CD8-positive, alpha-beta memory T cell (primary cell): ENCODE measurements around the gene CMTM7. TPM values are rescaled to one million over a fixed set of nuclear protein-coding genes. Genes with fewer than 3 reads are reported as not detected.

ENCODE experiments used
- CTCF ChIA-PET: fragments of 350-600 bp; sonication (Branson Sonifier 250); formaldehyde crosslinking; loops from one replicate; lab custom pipeline; 2021; ENCODE audit warnings: antibody characterized with exemption; lab: Charles Lee
- POLR2A ChIA-PET: fragments of 350-600 bp; sonication (Branson Sonifier 250); formaldehyde crosslinking; loops from one replicate; lab custom pipeline; 2021; ENCODE audit warnings: antibody characterized with exemption; lab: Charles Lee
- DNase-seq, 5 donors: peaks; one replicate each; pipeline versions ENCODE4 v3.0.0 to v3.0.0-alpha.2; 2020 to 2022; ENCODE audit warnings: mixed read lengths in 1 of 5
- H3K27ac ChIP-seq: one replicate; pipeline ENCODE4 v1.7.0; 2013; ENCODE audit warnings: low read depth, mild to moderate bottlenecking, low read length, moderate library complexity
- H3K27me3 ChIP-seq: 2 replicates; pipeline ENCODE4 v1.7.0; 2013; ENCODE audit warnings: low read length, mild to moderate bottlenecking; ENCODE audit not compliant: insufficient read depth, poor library complexity, severe bottlenecking
- H3K36me3 ChIP-seq: 2 replicates; pipeline ENCODE4 v1.7.0; 2013; ENCODE audit warnings: mild to moderate bottlenecking, low read length, moderate library complexity; ENCODE audit not compliant: insufficient read depth
- H3K4me1 ChIP-seq: 2 replicates; pipeline ENCODE4 v1.7.0; 2013; ENCODE audit warnings: mild to moderate bottlenecking, low read length, moderate library complexity; ENCODE audit not compliant: insufficient read depth
- H3K4me3 ChIP-seq: 2 replicates; pipeline ENCODE4 v1.7.0; 2013; ENCODE audit warnings: mild to moderate bottlenecking, low read length
- H3K9me3 ChIP-seq: 2 replicates; pipeline ENCODE4 v1.7.0; 2013; ENCODE audit warnings: mild to moderate bottlenecking, low read length
- H3K27ac Mint-ChIP-seq, 8 donors: one replicate each; pipeline ENCODE4 v1.8.0; 2020 to 2021; ENCODE audit warnings: mixed read lengths in 8 of 8, mild to moderate bottlenecking in 6 of 8, inconsistent platforms in 3 of 8, moderate library complexity in 3 of 8
- H3K27me3 Mint-ChIP-seq, 2 donors: one replicate each; pipeline ENCODE4 v1.8.0; 2020 to 2021; ENCODE audit warnings: mixed read lengths in 2 of 2, mild to moderate bottlenecking in 1 of 2, moderate library complexity in 1 of 2
- H3K36me3 Mint-ChIP-seq, 3 donors: one replicate each; pipeline ENCODE4 v1.8.0; 2020 to 2021; ENCODE audit warnings: mixed read lengths in 3 of 3, inconsistent platforms in 1 of 3, mild to moderate bottlenecking in 1 of 3
- H3K4me1 Mint-ChIP-seq, 3 donors: one replicate each; pipeline ENCODE4 v1.8.0; 2020 to 2021; ENCODE audit warnings: mixed read lengths in 3 of 3, inconsistent platforms in 1 of 3, mild to moderate bottlenecking in 1 of 3
- H3K4me3 Mint-ChIP-seq, 7 donors: one replicate each; pipeline ENCODE4 v1.8.0; 2020 to 2021; ENCODE audit warnings: mixed read lengths in 7 of 7, mild to moderate bottlenecking in 6 of 7, moderate library complexity in 4 of 7, inconsistent platforms in 2 of 7
- H3K9me3 Mint-ChIP-seq, 5 donors: one replicate each; pipeline ENCODE4 v1.8.0; 2020 to 2022; ENCODE audit warnings: mixed read lengths in 5 of 5, mild to moderate bottlenecking in 3 of 5, moderate library complexity in 2 of 5, inconsistent platforms in 1 of 5
- polyA plus RNA-seq: library from polyadenylated mRNA; unstranded; fragments of 300-500 nt; fragmentation: Illumina TruSeq; gene quantifications from one replicate; pipeline ENCODE4 v1.2.3, GENCODE V29; 2021
- total RNA-seq, 2 experiments: library from RNA; stranded (reverse); gene quantifications; one replicate each; pipeline ENCODE4 v1.2.3, GENCODE V29; 2021

CMTM7 gene
- total and polyA plus RNA-seq, 3 experiments from 2014 or later = 33.5 to 113 (median 39.4) TPM

DNA sequence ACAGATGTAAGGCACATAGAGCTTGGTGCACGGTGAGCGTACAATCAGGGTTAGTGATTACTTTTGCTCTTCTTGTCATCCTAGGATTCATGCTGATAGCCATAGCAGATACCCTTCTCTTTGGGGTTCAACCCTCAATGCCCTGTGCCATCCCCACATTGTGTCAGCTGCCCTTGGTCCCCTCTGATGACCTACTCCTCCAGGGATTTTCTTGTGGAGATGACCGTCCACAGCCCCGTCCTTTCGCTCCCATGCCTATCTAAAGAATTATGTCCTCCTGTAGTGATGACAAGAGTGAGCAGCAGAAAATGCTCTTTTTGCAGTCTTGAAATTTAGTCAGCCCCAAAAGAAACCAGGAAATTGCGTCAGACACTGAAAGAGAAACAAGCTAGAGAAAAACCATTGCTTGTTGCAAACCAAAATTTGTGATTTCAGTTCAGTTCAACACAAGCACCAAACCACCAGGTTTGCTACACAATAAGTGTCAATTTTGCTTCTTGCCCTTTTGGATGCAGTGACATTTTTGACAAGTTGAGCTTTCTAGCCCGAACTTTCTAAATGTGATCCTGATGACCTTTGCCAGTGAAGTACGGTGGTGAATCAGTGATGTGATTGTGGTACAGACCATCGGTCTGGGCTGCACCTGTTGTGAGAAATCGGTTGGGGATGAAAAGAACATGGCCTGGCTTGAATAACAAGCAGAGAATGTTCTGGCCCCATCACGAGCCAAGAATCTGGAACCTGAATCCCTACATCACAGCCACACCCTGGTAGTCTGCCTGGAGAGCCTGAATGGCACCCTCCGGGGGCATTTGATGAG is 41.3 kb downstream of the CMTM7 start:
- ChIA-PET CTCF (interaction anchor here (1.0 to 3.6 kb wide), 12 partner anchors 9 to 58 kb away, joined by 4 to 38 read pairs (median 6); partner anchors contain the start of gene CMTM7), POLR2A (interaction anchor here (0.5 to 2.4 kb wide), 12 partner anchors 9 to 1775 kb away, joined by 3 to 15 read pairs (median 3); partner anchors contain the start of genes CMTM7 and CNOT10)
- no peaks in the 10 kb centered on the region for H3K36me3 ChIP-seq
- H3K27me3 Mint-ChIP-seq = peaks cover 0 to 3% of the 10 kb centered on the region in 2 donors
- peaks cover 0 to 3% (median 2%) of the 10 kb centered on the region in 3 donors for H3K36me3 Mint-ChIP-seq
- H3K4me3 Mint-ChIP-seq = peak overlapping the region; percentile 44 to 84 (median 79)
- H3K4me1 Mint-ChIP-seq = peaks cover 69 to 91% (median 72%) of the 10 kb centered on the region in 3 donors
- H3K27ac ChIP-seq = peak overlapping the region; percentile 79
- H3K27ac Mint-ChIP-seq = peak overlapping the region; percentile 92 to 98 (median 97)
- DNase-seq = peak in 3 of 5 donors; percentile 54 to 68 (median 59)
- H3K4me1 ChIP-seq = peaks cover 79% of the 10 kb centered on the region
- H3K9me3 ChIP-seq = no peaks in the 10 kb centered on the region
- H3K27me3 ChIP-seq = no peaks in the 10 kb centered on the region
- H3K4me3 ChIP-seq = peak overlapping the region; percentile 44
- no peaks in the 10 kb centered on the region for H3K9me3 Mint-ChIP-seq

DNA sequence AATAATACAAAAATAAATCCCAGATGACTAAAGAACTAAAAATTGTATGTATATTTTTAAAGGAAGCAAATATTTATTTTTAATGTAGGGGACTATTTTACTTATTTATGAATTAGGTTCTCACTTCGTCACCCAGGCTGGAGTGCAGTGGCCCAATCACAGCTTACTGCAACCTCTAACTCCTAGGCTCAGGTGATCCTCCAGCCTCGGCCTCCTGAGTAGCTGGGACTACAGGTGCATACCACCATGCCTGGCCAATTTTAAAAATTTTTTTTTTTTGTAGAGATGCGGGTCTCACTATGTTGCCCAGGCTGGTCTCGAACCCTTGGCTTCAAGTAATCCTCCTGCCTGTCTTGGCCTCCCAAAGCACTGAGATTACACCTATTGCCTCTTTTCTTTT is 42.6 kb downstream of the CMTM7 start:
- no peaks in the 10 kb centered on the region for H3K27me3 ChIP-seq
- H3K27me3 Mint-ChIP-seq = peaks cover 0 to 3% of the 10 kb centered on the region in 2 donors
- peaks cover 69 to 91% (median 72%) of the 10 kb centered on the region in 3 donors for H3K4me1 Mint-ChIP-seq
- H3K36me3 Mint-ChIP-seq = peaks cover 0 to 4% (median 2%) of the 10 kb centered on the region in 3 donors
- H3K9me3 ChIP-seq = no peaks in the 10 kb centered on the region
- peak overlapping the region in 5 of 8 donors; percentile 55 to 97 (median 82) for H3K27ac Mint-ChIP-seq
- H3K36me3 ChIP-seq = no peaks in the 10 kb centered on the region
- no peak for DNase-seq
- peaks cover 77% of the 10 kb centered on the region for H3K4me1 ChIP-seq
- H3K4me3 Mint-ChIP-seq = no peak overlapping the region
- no peaks in the 10 kb centered on the region for H3K9me3 Mint-ChIP-seq
- POLR2A ChIA-PET = interaction anchor here (0.6 to 2.4 kb wide), 5 partner anchors 10 to 28 kb away, joined by 3 to 10 read pairs (median 5); no protein-coding TSS in a partner anchor
- H3K4me3 ChIP-seq = no peak overlapping the region
- CTCF ChIA-PET = interaction anchor here (1.0 to 3.6 kb wide), 5 partner anchors 9 to 59 kb away, joined by 4 to 38 read pairs (median 9); no protein-coding TSS in a partner anchor
- no peak overlapping the region for H3K27ac ChIP-seq

DNA sequence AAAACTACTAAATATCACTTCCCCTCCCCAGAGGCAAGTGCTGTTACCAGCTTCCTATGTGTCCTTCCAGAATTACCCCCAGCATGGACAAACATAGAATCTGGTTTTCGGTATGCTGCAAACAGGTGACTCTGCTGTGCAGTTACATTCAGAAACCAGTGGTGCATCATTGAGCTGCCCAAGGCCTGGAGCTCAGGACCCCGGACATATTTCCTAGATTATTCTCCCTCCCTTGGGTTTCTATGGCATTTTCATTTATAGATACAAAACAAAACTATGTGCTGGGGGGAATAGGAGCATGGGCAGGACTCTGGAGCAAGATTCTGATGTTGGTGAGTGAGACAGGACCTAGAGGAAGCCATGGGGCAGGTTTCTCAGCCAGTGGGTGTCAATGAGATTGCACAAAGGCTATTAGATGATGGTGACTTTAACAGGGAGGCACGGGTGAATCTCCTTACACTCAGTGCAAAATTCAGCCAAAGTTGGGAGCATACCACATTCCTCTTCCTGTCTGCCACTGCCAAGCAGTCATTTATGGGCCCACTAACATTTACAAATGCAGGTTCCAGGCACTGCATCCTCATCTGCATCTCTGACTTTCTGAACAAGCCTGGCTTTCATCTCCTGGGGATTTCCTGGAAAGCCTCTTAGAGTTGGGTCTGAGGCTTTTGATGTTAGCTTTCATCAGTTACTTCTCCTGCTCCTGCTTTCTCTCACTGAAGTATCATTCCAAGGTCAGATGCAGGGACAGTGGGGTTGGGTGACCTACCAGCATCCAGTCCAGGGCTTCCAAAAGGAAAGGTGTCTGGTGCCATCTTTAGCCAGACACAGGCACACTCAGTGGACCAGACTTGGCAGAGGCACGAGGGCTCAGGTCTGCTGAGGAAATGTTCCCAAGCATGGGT is 44.5 kb downstream of the CMTM7 start:
- H3K27ac Mint-ChIP-seq = peak overlapping the region; percentile 74 to 92 (median 88)
- Histone ChIP-seq H3K9me3 (no peaks in the 10 kb centered on the region), H3K4me3 (peak overlapping the region; percentile 23), H3K27me3 (no peaks in the 10 kb centered on the region), H3K4me1 (peaks cover 64% of the 10 kb centered on the region), H3K36me3 (no peaks in the 10 kb centered on the region), H3K27ac (no peak overlapping the region)
- H3K4me3 Mint-ChIP-seq = peak overlapping the region in 5 of 7 donors; percentile 1 to 59 (median 34)
- no peaks in the 10 kb centered on the region for H3K9me3 Mint-ChIP-seq
- CTCF ChIA-PET = interaction anchor here (1.2 to 7.2 kb wide), 3 partner anchors 11 to 32 kb away, joined by 4 to 62 read pairs (median 37); no protein-coding TSS in a partner anchor
- H3K36me3 Mint-ChIP-seq = peaks cover 0 to 3% (median 2%) of the 10 kb centered on the region in 3 donors
- no peak for DNase-seq
- H3K4me1 Mint-ChIP-seq = peaks cover 63 to 93% (median 66%) of the 10 kb centered on the region in 3 donors
- POLR2A ChIA-PET = interaction anchor here (0.6 to 1.9 kb wide), 2 partner anchors 12 to 20 kb away, joined by 3 to 8 read pairs; no protein-coding TSS in a partner anchor
- H3K27me3 Mint-ChIP-seq = peaks cover 0 to 3% of the 10 kb centered on the region in 2 donors

DNA sequence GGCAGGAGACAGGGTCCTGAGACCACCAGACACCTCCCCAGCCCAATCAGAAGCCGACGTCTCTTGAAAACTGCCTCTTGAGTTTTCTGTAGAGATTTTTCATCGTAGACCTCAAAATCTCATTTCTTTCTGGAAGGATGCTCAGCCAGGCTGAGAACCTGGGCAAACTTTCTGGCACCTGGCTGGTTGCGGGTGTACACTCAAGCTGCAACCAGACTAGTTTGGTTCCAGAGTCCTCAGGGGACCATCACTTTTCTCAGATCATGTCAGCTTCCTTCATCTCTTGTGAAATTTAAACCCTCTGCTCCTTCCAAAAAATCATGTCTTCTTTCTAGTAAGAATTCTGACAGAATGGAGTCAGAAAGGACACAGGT is 45.1 kb downstream of the CMTM7 start:
- Mint-ChIP-seq H3K4me3 (peak overlapping the region in 4 of 7 donors; percentile 8 to 59 (median 46)), H3K9me3 (no peaks in the 10 kb centered on the region), H3K27ac (peak overlapping the region; percentile 22 to 92 (median 88)), H3K4me1 (peaks cover 61 to 93% (median 65%) of the 10 kb centered on the region in 3 donors), H3K27me3 (peaks cover 0 to 3% of the 10 kb centered on the region in 2 donors), H3K36me3 (peaks cover 0 to 8% (median 6%) of the 10 kb centered on the region in 3 donors)
- CTCF ChIA-PET = interaction anchor here (1.2 to 7.2 kb wide), 3 partner anchors 11 to 31 kb away, joined by 4 to 62 read pairs (median 37); no protein-coding TSS in a partner anchor
- H3K36me3 ChIP-seq = no peaks in the 10 kb centered on the region
- no peak for DNase-seq
- no peaks in the 10 kb centered on the region for H3K27me3 ChIP-seq
- peaks cover 58% of the 10 kb centered on the region for H3K4me1 ChIP-seq
- no peaks in the 10 kb centered on the region for H3K9me3 ChIP-seq
- H3K4me3 ChIP-seq = no peak overlapping the region
- H3K27ac ChIP-seq = no peak overlapping the region
- POLR2A ChIA-PET = interaction anchor here (1.9 kb wide), 1 partner anchor 13 kb away, joined by 8 read pairs; no protein-coding TSS in a partner anchor

DNA sequence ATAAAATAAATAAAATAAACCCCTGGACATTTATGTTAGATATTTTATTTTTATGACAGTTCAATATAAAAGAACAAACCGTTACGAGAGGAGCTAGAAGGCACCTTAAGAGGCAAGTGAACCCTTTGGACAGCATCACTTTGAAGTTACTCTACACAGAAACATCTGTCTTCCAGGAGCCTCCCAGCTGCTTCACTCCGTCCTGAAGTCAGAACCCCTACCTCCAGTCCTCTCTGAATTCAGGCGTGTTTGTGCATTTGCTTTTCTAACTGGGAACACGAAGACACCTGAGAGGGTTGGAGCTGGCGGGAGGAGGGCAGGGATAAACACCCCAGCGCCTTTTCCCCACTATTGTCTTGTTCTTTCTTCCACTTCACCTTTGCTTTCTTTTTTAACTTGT is 46.2 kb downstream of the CMTM7 start:
- POLR2A ChIA-PET = interaction anchor here (0.6 to 2.6 kb wide), 3 partner anchors 14 to 44 kb away, joined by 7 to 8 read pairs (median 7); no protein-coding TSS in a partner anchor
- H3K4me1 Mint-ChIP-seq = peaks cover 57 to 91% (median 60%) of the 10 kb centered on the region in 3 donors
- Histone ChIP-seq H3K36me3 (no peaks in the 10 kb centered on the region), H3K27ac (no peak overlapping the region), H3K4me3 (no peak overlapping the region), H3K27me3 (no peaks in the 10 kb centered on the region), H3K9me3 (no peaks in the 10 kb centered on the region), H3K4me1 (peaks cover 51% of the 10 kb centered on the region)
- DNase-seq = no peak
- H3K27ac Mint-ChIP-seq = peak overlapping the region in 7 of 8 donors; percentile 23 to 95 (median 58)
- no peaks in the 10 kb centered on the region for H3K9me3 Mint-ChIP-seq
- peaks cover 0 to 15% (median 12%) of the 10 kb centered on the region in 3 donors for H3K36me3 Mint-ChIP-seq
- H3K27me3 Mint-ChIP-seq = peaks cover 0 to 2% of the 10 kb centered on the region in 2 donors
- CTCF ChIA-PET = interaction anchor here (2.9 to 7.2 kb wide), 3 partner anchors 12 to 30 kb away, joined by 15 to 62 read pairs (median 37); no protein-coding TSS in a partner anchor
- peak overlapping the region in 3 of 7 donors; percentile 2 to 29 (median 22) for H3K4me3 Mint-ChIP-seq

DNA sequence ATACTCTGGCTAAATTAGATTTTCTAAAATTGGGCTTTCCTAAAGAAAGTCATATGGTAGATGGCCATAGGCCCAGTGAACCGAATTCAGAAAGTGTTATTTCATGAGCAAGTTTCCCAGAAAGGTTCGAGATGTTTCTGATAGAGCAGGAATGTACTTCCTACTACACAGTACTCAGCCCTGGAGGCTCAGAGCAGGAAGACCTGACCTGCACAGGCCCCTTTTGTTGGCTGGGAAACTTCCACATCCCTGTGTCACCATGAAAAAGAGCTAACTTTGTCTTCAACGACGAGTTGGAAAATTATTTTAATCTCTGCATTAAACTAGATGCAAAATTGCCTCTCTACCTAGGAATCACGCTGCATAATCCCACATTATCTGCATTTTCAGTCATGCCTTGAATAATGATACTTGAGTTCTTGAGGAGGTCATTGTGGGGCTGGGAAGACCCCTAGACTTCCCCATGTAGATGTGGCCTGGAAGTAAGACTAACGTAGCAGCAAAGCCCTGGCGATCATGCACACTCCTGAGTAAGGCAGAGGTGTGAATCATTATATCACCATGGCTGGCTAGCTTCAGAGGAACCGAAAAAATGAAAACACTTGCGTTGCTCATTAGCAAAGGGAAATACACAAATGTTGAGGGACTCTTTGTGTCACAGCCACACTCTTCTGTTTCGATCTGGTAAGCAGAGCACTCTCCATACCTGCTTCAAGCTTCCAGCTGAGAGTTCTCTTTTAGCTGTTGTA is 47.1 kb downstream of the CMTM7 start:
- Mint-ChIP-seq H3K4me3 (peak overlapping the region; percentile 6 to 83 (median 64)), H3K27ac (peak overlapping the region; percentile 82 to 95 (median 89)), H3K4me1 (peaks cover 56 to 91% (median 60%) of the 10 kb centered on the region in 3 donors), H3K36me3 (peaks cover 4 to 21% (median 15%) of the 10 kb centered on the region in 3 donors), H3K27me3 (peaks cover 0 to 2% of the 10 kb centered on the region in 2 donors), H3K9me3 (no peaks in the 10 kb centered on the region)
- H3K4me3 ChIP-seq = no peak overlapping the region
- peaks cover 49% of the 10 kb centered on the region for H3K4me1 ChIP-seq
- DNase-seq = no peak
- no peaks in the 10 kb centered on the region for H3K27me3 ChIP-seq
- no peaks in the 10 kb centered on the region for H3K9me3 ChIP-seq
- no peaks in the 10 kb centered on the region for H3K36me3 ChIP-seq
- ChIA-PET POLR2A (interaction anchor here (0.6 to 2.6 kb wide), 8 partner anchors 10 to 48 kb away, joined by 3 to 8 read pairs (median 3); partner anchors contain the start of gene CMTM7), CTCF (interaction anchor here (1.4 to 7.2 kb wide), 5 partner anchors 13 to 62 kb away, joined by 3 to 62 read pairs (median 15); no protein-coding TSS in a partner anchor)
- no peak overlapping the region for H3K27ac ChIP-seq
